ENCODE data around the gene MEX3D. TPM values are rescaled to one million over a fixed set of nuclear protein-coding genes. Genes with fewer than 3 reads are reported as not detected.

The MEX3D gene
- total RNA-seq, 2 experiments from 2014 or later: 1.6 to 2.3 TPM

- POLR2A ChIA-PET: no interaction called here
Measured at GRCh38 chr19:1518471-1518870, 49.7 kb downstream of the MEX3D start.

GRCh38 chr19:1516395-1516753 lies 51.8 kb downstream of the MEX3D start:
- Mint-ChIP-seq H3K9me3 (no peaks in the 10 kb centered on the region), H3K4me3 (no peak overlapping the region), H3K27me3 (peaks cover 6% of the 10 kb centered on the region), H3K36me3 (ENCODE audit: low read depth) (no peaks in the 10 kb centered on the region), H3K27ac (no peak overlapping the region), H3K4me1 (ENCODE audit: low read depth) (peaks cover 6% of the 10 kb centered on the region)
- DNase-seq: no peak
- H3K4me1 ChIP-seq (ENCODE audit: insufficient read depth, low read length): peaks cover 25% of the 10 kb centered on the region
- no peak for ATAC-seq (ENCODE audit: poor library complexity)
- no peaks in the 10 kb centered on the region for H3K36me3 ChIP-seq (ENCODE audit: insufficient read depth, low read length)
- no peaks in the 10 kb centered on the region for H3K27me3 ChIP-seq (ENCODE audit: control insufficient read depth in 1 of 2, insufficient read depth in 2 of 2, low read length in 2 of 2)
- H3K4me3 ChIP-seq (ENCODE audit: low read length): no peak overlapping the region
- no peak overlapping the region for H3K27ac ChIP-seq (ENCODE audit: low read depth in 1 of 2, low read length in 2 of 2)
- CTCF ChIA-PET: no interaction called here
- intact Hi-C loops (cut with DNase I, micrococcal nuclease): no loop called here
- POLR2A ChIA-PET: no interaction called here
- no peak for TF ChIP-seq CTCF (IDR thresholded peaks at IDR 0.05)
- peaks cover 0 to 18% of the 10 kb centered on the region in 2 experiments for H3K9me3 ChIP-seq (ENCODE audit: control insufficient read depth in 1 of 2, insufficient read depth in 1 of 2, low read length in 2 of 2)

More at GRCh38 chr19:1518471-1518870, 49.7 kb downstream of the MEX3D start:
- intact Hi-C loops (cut with DNase I, micrococcal nuclease): no loop called here
- no peak overlapping the region for H3K4me3 Mint-ChIP-seq
- H3K9me3 Mint-ChIP-seq: no peaks in the 10 kb centered on the region
- TF ChIP-seq CTCF (IDR thresholded peaks at IDR 0.05): no peak
- no peak overlapping the region for H3K27ac ChIP-seq (ENCODE audit: low read depth in 1 of 2, low read length in 2 of 2)
- no peak overlapping the region for H3K4me3 ChIP-seq (ENCODE audit: low read length)
- CTCF ChIA-PET: interaction anchor here (0.6 to 0.7 kb wide), 2 partner anchors 7 to 28 kb away, joined by 3 to 4 read pairs; partner anchors contain the start of gene REEP6
- no peaks in the 10 kb centered on the region for H3K36me3 Mint-ChIP-seq (ENCODE audit: low read depth)
- ATAC-seq (ENCODE audit: poor library complexity): no peak
- no peak overlapping the region for H3K27ac Mint-ChIP-seq
- peaks cover 6% of the 10 kb centered on the region for H3K4me1 ChIP-seq (ENCODE audit: insufficient read depth, low read length)
- H3K36me3 ChIP-seq (ENCODE audit: insufficient read depth, low read length): no peaks in the 10 kb centered on the region
- peaks cover 0 to 19% of the 10 kb centered on the region in 2 experiments for H3K9me3 ChIP-seq (ENCODE audit: control insufficient read depth in 1 of 2, insufficient read depth in 1 of 2, low read length in 2 of 2)
- no peaks in the 10 kb centered on the region for H3K4me1 Mint-ChIP-seq (ENCODE audit: low read depth)
- peaks cover 4 to 7% of the 10 kb centered on the region in 2 experiments for H3K27me3 ChIP-seq (ENCODE audit: control insufficient read depth in 1 of 2, insufficient read depth in 2 of 2, low read length in 2 of 2)
- no peak for DNase-seq
- H3K27me3 Mint-ChIP-seq: peaks cover 14% of the 10 kb centered on the region

- Histone ChIP-seq H3K36me3 (ENCODE audit: insufficient read depth, low read length) (no peaks in the 10 kb centered on the region), H3K4me1 (ENCODE audit: insufficient read depth, low read length) (peaks cover 26% of the 10 kb centered on the region), H3K9me3 (ENCODE audit: control insufficient read depth in 1 of 2, insufficient read depth in 1 of 2, low read length in 2 of 2) (peaks cover 0 to 18% of the 10 kb centered on the region in 2 experiments), H3K4me3 (ENCODE audit: low read length) (no peak overlapping the region), H3K27ac (ENCODE audit: low read depth in 1 of 2, low read length in 2 of 2) (no peak overlapping the region), H3K27me3 (ENCODE audit: control insufficient read depth in 1 of 2, insufficient read depth in 2 of 2, low read length in 2 of 2) (no peaks in the 10 kb centered on the region)
- H3K4me3 Mint-ChIP-seq: no peak overlapping the region
- H3K4me1 Mint-ChIP-seq (ENCODE audit: low read depth): peaks cover 13% of the 10 kb centered on the region
- intact Hi-C loops (cut with DNase I, micrococcal nuclease): loop anchor here (1.0 to 5.0 kb wide), 4 partner anchors 38 to 236 kb away; partner anchors contain the start of genes C19orf25 (in 1 of the 2) and RPS15 (in 1 of the 2)
- POLR2A ChIA-PET: no interaction called here
- no peak for TF ChIP-seq CTCF (IDR thresholded peaks at IDR 0.05)
- H3K27ac Mint-ChIP-seq: no peak overlapping the region
- ATAC-seq (ENCODE audit: poor library complexity) (no peak), DNase-seq (no peak)
- peaks cover 9% of the 10 kb centered on the region for H3K27me3 Mint-ChIP-seq
- H3K9me3 Mint-ChIP-seq: no peaks in the 10 kb centered on the region
- H3K36me3 Mint-ChIP-seq (ENCODE audit: low read depth): no peaks in the 10 kb centered on the region
- CTCF ChIA-PET: interaction anchor here (0.7 to 1.2 kb wide), 2 partner anchors 44 to 285 kb away, joined by 3 to 5 read pairs; no protein-coding TSS in a partner anchor
Measured at GRCh38 chr19:1514986-1515721, 53.0 kb downstream of the MEX3D start.
